ENCODE measurements around the gene NEURL1.

DNA sequence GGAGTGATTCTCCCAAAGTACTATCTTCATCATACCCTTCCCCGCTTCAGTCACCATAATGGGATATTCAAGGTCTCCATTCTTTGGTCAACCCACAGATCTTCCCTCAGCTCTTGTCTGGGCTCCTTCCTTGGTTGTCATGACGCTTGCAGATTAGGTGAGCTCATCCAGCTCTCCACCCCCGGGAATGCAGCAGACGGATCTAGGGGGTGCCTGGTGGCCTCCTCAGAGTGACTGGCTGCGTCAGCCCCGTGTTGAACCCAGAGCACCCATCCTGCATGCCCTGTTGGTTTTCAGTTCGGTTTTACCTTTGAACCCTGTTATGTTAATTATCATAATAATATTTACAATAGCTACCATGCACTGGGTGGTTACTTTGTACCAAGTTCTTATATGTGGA is 6.4 kb downstream of the NEURL1 start:
- TF ChIP-seq EZH2 (IDR thresholded peaks at IDR 0.05; ENCODE audit: insufficient read depth, poor library complexity, severe bottlenecking) (no peak), EZH2phosphoT487 (IDR thresholded peaks at IDR 0.05; ENCODE audit: insufficient read depth, low read depth) (no peak)

Measured in GM23248 (cell line).